ENCODE results near the gene TRANK1. TPM values are rescaled to one million over a fixed set of nuclear protein-coding genes. Genes with fewer than 3 reads are reported as not detected.
A peak's percentile ranks its signal among the peaks of the same experiment; 100 is the strongest.

TRANK1 gene
- total and polyA plus RNA-seq, 11 donors, result 2.2 to 27.9 (median 4.0) TPM

GRCh38 chr3:36874424-36874823 lies 70.4 kb downstream of the TRANK1 start:
- DNase-seq (no peak), ATAC-seq (no peak)
- WGBS, 4 donors, result 67 to 77% (median 72%) methylated on average over 2 of the region's 2 CpGs
- Histone ChIP-seq H3K4me3 (no peak overlapping the region), H3K4me1 (peaks cover 0 to 11% (median 0%) of the 10 kb centered on the region in 12 donors), H3K9me3 (no peaks in the 10 kb centered on the region), H3K27ac (no peak overlapping the region), H3K36me3 (peaks cover 0 to 37% (median 0%) of the 10 kb centered on the region in 9 donors), H3K27me3 (no peaks in the 10 kb centered on the region)
- TF ChIP-seq CTCF (IDR thresholded peaks at IDR 0.05), result no peak
- TF ChIP-seq POLR2A (IDR thresholded peaks at IDR 0.05), result no peak
- intact Hi-C loops (cut with DNase I), result no loop called here

GRCh38 chr3:36871379-36872126 lies 73.3 kb downstream of the TRANK1 start:
- no peak for DNase-seq
- TF ChIP-seq POLR2A (IDR thresholded peaks at IDR 0.05) (no peak), CTCF (IDR thresholded peaks at IDR 0.05) (no peak)
- ATAC-seq, result no peak
- H3K27ac ChIP-seq, result no peak overlapping the region
- H3K36me3 ChIP-seq, result peaks cover 0 to 51% (median 4%) of the 10 kb centered on the region in 9 donors
- no peak overlapping the region for H3K4me3 ChIP-seq
- intact Hi-C loops (cut with DNase I), result no loop called here
- no peaks in the 10 kb centered on the region for H3K9me3 ChIP-seq
- 87 to 95% (median 93%) methylated on average over 2 of the region's 2 CpGs for WGBS, 4 donors
- no peaks in the 10 kb centered on the region for H3K27me3 ChIP-seq
- H3K4me1 ChIP-seq, result peaks cover 0 to 15% (median 0%) of the 10 kb centered on the region in 12 donors

- peaks cover 0 to 14% (median 0%) of the 10 kb centered on the region in 12 donors for H3K4me1 ChIP-seq
- no peak overlapping the region for H3K27ac ChIP-seq
- no peaks in the 10 kb centered on the region for H3K9me3 ChIP-seq
- peak in 2 of 5 donors; percentile 38 to 60 for DNase-seq
- no peaks in the 10 kb centered on the region for H3K27me3 ChIP-seq
- peak; percentile 69 to 94 (median 78) for TF ChIP-seq CTCF (IDR thresholded peaks at IDR 0.05)
- no peak for TF ChIP-seq POLR2A (IDR thresholded peaks at IDR 0.05)
- intact Hi-C loops (cut with DNase I), result loop anchor here in 8 of 10 donors (1.0 to 10.0 kb wide), 6 partner anchors 88 to 904 kb away; no protein-coding TSS in a partner anchor
- no peak overlapping the region for H3K4me3 ChIP-seq
- H3K36me3 ChIP-seq, result peaks cover 0 to 58% (median 6%) of the 10 kb centered on the region in 9 donors
- WGBS, 4 donors, result 11 to 32% (median 16%) methylated on average over 2 of the region's 2 CpGs
- peak in 3 of 4 donors; percentile 69 to 87 (median 79) for ATAC-seq
These were observed 76.0 kb downstream of the TRANK1 start for GRCh38 chr3:36868614-36869436.

- no peak for DNase-seq
- H3K4me1 ChIP-seq, result peaks cover 0 to 14% (median 0%) of the 10 kb centered on the region in 12 donors
- whole genome bisulfite sequencing, 4 donors, result 90 to 92% (median 91%) methylated on average over 7 of the region's 7 CpGs
These were observed 77.0 kb downstream of the TRANK1 start for GRCh38 chr3:36867810-36868209.

More at GRCh38 chr3:36867810-36868209, 77.0 kb downstream of the TRANK1 start:
- intact Hi-C loops (cut with DNase I), result loop anchor here in 9 of 10 donors (1.0 to 10.0 kb wide), 7 partner anchors 89 to 903 kb away; no protein-coding TSS in a partner anchor
- no peak overlapping the region for H3K27ac ChIP-seq
- H3K4me3 ChIP-seq, result no peak overlapping the region
- no peaks in the 10 kb centered on the region for H3K27me3 ChIP-seq
- no peak for TF ChIP-seq POLR2A (IDR thresholded peaks at IDR 0.05)
- no peak for TF ChIP-seq CTCF (IDR thresholded peaks at IDR 0.05)
- H3K36me3 ChIP-seq, result peaks cover 0 to 59% (median 14%) of the 10 kb centered on the region in 9 donors
- no peaks in the 10 kb centered on the region for H3K9me3 ChIP-seq
- ATAC-seq, result no peak

All from heart left ventricle (tissue), 16 donors.